Ovary (tissue), 9 donors: ENCODE measurements around the gene PRKG1. TPM values are rescaled to one million over a fixed set of nuclear protein-coding genes. Genes with fewer than 3 reads are reported as not detected.

Source experiments
- DNase-seq, 5 donors: peaks; one replicate each; pipeline ENCODE4 v3.0.0-alpha.2; 2019 to 2020
- H3K27ac ChIP-seq, 2 donors: fragments of 200-600 bp; one replicate each; pipeline versions ENCODE4 v1.5.1 to v1.8.0; 2019 to 2022
- H3K27me3 ChIP-seq: fragments of 200-600 bp; one replicate; pipeline ENCODE4 v1.8.0; 2022
- H3K36me3 ChIP-seq: fragments of 200-600 bp; sonication (generic); one replicate; pipeline ENCODE4 v1.5.1; 2019
- H3K4me1 ChIP-seq: one replicate; pipeline ENCODE4 v1.8.1; 2013; ENCODE audit warnings: mild to moderate bottlenecking, moderate library complexity; ENCODE audit not compliant: insufficient read depth
- H3K4me3 ChIP-seq: fragments of 200-600 bp; sonication (generic); one replicate; pipeline ENCODE4 v1.5.1; 2017
- H3K9me3 ChIP-seq, 2 donors: fragments of 200-600 bp in 1 of 2; sonication (generic) in 1 of 2; one replicate each; pipeline versions ENCODE4 v1.5.1 to v1.8.1; 2013 to 2019; ENCODE audit warnings: mild to moderate bottlenecking in 1 of 2, moderate library complexity in 1 of 2
- EP300 ChIP-seq: sonication (generic); formaldehyde crosslinking; IDR thresholded peaks from one replicate; pipeline ENCODE4 v1.6.1; 2017; ENCODE audit warnings: antibody characterized with exemption
- POLR2A ChIP-seq: fragments of 450-650 bp; IDR thresholded peaks from one replicate; pipeline ENCODE4 v1.6.1; 2017; ENCODE audit warnings: antibody characterized with exemption, mild to moderate bottlenecking, moderate library complexity
- WGBS, 3 donors: extraction: QIAGEN DNeasy Blood & Tissue Kit in 1 of 3; methylation state at CpG; one replicate each; pipeline versions ENCODE4 v1.1.5 to v1.1.7; 2013 to 2017; 5-methylcytosine and 5-hydroxymethylcytosine counted together
- intact Hi-C, 4 donors: fragments of 100-400 bp; cut with DNase I; formaldehyde crosslinking; loops; one replicate each; pipeline versions ENCODE4 v1.11.0 to v1.15.1; 2022 to 2023
- polyA plus RNA-seq, 2 donors: library from polyadenylated mRNA; stranded (reverse); fragments of 200-250 nt in 1 of 2; fragments of 350-450 nt in 1 of 2; fragmentation: Illumina TruSeq in 1 of 2; extraction: RNeasy Lipid Tissue Mini Kit (QIAGEN cat#74804) in 1 of 2; gene quantifications; one replicate each; pipeline ENCODE4 v1.2.3, GENCODE V29; 2013 to 2014
- total RNA-seq, 7 donors: library from RNA; depleted of rRNA in 2 of 7; stranded (reverse); fragments of >200 nt in 2 of 7; fragmentation: NEBNext Ultra II Directional in 3 of 7; extraction: Animal tissue kit (Norgen Biotek cat#: 25700) in 3 of 7; gene quantifications; one replicate each; pipeline versions ENCODE4 v1.1.0 to v1.2.4, GENCODE V29; 2016 to 2023
- TF ChIP-seq, protein P1 (sequence below), 3 donors: fragments of 450-650 bp in 2 of 3; fragments of 200-600 bp in 1 of 3; IDR thresholded peaks; one replicate each; pipeline versions ENCODE4 v1.5.1 to v1.8.0; 2016 to 2022; ENCODE audit warnings: antibody characterized with exemption in 3 of 3, mild to moderate bottlenecking in 1 of 3
- donor health status: DM: no; HTN: no; CAD: no; lungs with moderate emphysema.
- donor health status: DM: no; HTN: no; CAD: no.
- donor health status: Bipolar disorder and iron deficiency.
- donor health status: DM: yes; HTN: yes; CAD: no.
- donor health status: DM: no; HTN: no; CAD: no.
- donor health status: DM: yes; HTN: yes; CAD: no.

The PRKG1 gene
- total and polyA plus RNA-seq, 9 donors, result 2.8 to 21.1 (median 15.7) TPM

- TF ChIP-seq POLR2A, result no peak
- TF ChIP-seq, protein P1, sequence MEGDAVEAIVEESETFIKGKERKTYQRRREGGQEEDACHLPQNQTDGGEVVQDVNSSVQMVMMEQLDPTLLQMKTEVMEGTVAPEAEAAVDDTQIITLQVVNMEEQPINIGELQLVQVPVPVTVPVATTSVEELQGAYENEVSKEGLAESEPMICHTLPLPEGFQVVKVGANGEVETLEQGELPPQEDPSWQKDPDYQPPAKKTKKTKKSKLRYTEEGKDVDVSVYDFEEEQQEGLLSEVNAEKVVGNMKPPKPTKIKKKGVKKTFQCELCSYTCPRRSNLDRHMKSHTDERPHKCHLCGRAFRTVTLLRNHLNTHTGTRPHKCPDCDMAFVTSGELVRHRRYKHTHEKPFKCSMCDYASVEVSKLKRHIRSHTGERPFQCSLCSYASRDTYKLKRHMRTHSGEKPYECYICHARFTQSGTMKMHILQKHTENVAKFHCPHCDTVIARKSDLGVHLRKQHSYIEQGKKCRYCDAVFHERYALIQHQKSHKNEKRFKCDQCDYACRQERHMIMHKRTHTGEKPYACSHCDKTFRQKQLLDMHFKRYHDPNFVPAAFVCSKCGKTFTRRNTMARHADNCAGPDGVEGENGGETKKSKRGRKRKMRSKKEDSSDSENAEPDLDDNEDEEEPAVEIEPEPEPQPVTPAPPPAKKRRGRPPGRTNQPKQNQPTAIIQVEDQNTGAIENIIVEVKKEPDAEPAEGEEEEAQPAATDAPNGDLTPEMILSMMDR (IDR thresholded peaks at IDR 0.05), result no peak
- TF ChIP-seq EP300, result no peak
- no peaks in the 10 kb centered on the region for H3K27me3 ChIP-seq
- no peak overlapping the region for H3K27ac ChIP-seq
- H3K4me1 ChIP-seq, result peaks cover 3% of the 10 kb centered on the region
- no peak overlapping the region for H3K4me3 ChIP-seq
- no peak for DNase-seq
- intact Hi-C loops, result no loop called here
- no peaks in the 10 kb centered on the region for H3K9me3 ChIP-seq
- WGBS, 3 donors, result 77 to 81% (median 78%) methylated on average over 1 of the region's 1 CpG
- H3K36me3 ChIP-seq, result no peaks in the 10 kb centered on the region
Observed at GRCh38 chr10:52316001-52316400, 1241.7 kb downstream of the PRKG1 start.

DNA sequence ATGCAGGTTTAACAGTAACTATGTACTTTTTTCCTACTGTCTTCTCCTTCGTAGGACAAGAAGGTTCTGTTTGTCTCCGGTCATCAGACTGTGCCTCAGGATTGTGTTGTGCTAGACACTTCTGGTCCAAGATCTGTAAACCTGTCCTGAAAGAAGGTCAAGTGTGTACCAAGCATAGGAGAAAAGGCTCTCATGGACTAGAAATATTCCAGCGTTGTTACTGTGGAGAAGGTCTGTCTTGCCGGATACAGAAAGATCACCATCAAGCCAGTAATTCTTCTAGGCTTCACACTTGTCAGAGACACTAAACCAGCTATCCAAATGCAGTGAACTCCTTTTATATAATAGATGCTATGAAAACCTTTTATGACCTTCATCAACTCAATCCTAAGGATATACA is 1242.2 kb downstream of the PRKG1 start:
- DNase-seq, result no peak
- Histone ChIP-seq H3K27me3 (no peaks in the 10 kb centered on the region), H3K27ac (no peak overlapping the region), H3K9me3 (no peaks in the 10 kb centered on the region), H3K4me3 (no peak overlapping the region), H3K36me3 (no peaks in the 10 kb centered on the region), H3K4me1 (peaks cover 3% of the 10 kb centered on the region)
- intact Hi-C loops, result no loop called here
- 86 to 90% (median 86%) methylated on average over 4 of the region's 4 CpGs for WGBS, 3 donors
- TF ChIP-seq POLR2A (no peak), EP300 (no peak)
- TF ChIP-seq, protein P1 (IDR thresholded peaks at IDR 0.05), result no peak

DNA sequence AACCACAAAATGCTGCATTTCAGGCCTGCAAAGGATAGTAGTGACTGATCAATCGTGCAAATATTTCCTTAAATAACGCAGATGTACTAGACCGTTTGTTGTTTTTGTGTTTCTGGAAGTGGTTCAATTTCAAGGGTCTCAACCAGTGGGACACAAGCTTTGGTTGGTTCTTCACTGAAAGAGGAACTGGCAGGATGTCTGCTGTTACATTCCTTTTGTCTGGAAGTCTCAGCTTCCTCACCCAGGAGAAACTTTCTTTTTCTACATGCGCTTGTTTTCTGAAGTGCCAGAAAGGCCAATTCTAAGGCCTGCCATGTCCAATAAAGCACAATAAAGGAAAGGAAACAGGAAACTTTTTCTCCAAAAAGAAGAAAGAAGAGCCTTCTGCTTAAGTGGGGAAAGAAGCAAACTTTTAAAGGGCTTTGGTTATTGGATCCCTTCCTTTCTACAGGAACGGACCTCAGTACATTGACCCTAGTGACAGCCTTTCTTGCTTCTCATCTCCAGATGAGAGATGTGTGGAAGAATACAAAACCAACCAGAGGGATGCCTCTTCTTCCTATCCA is 1243.9 kb downstream of the PRKG1 start:
- H3K27ac ChIP-seq, result no peak overlapping the region
- no peaks in the 10 kb centered on the region for H3K36me3 ChIP-seq
- TF ChIP-seq, protein P1 (IDR thresholded peaks at IDR 0.05), result no peak
- TF ChIP-seq EP300 (no peak), POLR2A (no peak)
- no peaks in the 10 kb centered on the region for H3K9me3 ChIP-seq
- H3K4me1 ChIP-seq, result peaks cover 3% of the 10 kb centered on the region
- WGBS, 3 donors, result 72 to 81% (median 72%) methylated on average over 5 of the region's 5 CpGs
- intact Hi-C loops, result no loop called here
- no peak for DNase-seq
- no peaks in the 10 kb centered on the region for H3K27me3 ChIP-seq
- H3K4me3 ChIP-seq, result no peak overlapping the region

DNA sequence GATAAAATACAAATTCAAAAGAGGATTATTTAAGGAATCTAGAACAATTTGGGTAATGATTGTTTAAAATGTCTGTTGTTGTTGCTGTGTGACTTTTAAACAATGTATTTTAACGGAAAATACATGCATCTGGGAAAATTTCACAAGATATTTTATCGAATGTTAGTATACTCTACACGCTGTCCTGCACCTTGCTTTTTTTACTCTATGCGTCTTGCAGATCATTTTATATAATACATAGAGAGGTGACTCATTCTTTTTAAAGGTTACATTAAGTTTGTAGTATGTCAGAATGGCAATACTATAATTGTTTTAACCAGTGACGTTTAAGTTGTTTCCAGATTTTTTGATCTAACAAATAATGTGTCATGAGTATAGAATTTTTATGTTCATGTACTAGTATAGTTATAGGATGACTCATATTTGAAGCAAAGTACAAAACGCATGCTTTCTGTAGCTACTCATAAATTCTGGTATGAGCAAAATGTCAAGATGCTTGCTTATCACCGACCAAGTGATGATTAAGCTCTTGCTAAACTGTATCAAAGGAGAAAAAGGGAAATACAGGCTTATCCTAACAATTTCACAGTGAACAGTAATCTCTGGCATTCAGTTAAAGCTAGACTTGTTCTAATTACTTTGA is 1244.7 kb downstream of the PRKG1 start:
- no peaks in the 10 kb centered on the region for H3K36me3 ChIP-seq
- no peaks in the 10 kb centered on the region for H3K27me3 ChIP-seq
- WGBS, 3 donors, result 58 to 66% (median 63%) methylated on average over 7 of the region's 7 CpGs
- intact Hi-C loops, result no loop called here
- no peaks in the 10 kb centered on the region for H3K9me3 ChIP-seq
- no peak for DNase-seq
- TF ChIP-seq POLR2A (no peak), EP300 (no peak)
- TF ChIP-seq, protein P1 (IDR thresholded peaks at IDR 0.05), result no peak
- H3K27ac ChIP-seq, result no peak overlapping the region
- H3K4me1 ChIP-seq, result peaks cover 3% of the 10 kb centered on the region
- H3K4me3 ChIP-seq, result no peak overlapping the region
